Measurements from ENCODE around the gene WIPI1.
"Not testable (repeated sequence)": the region's sequence is repeated elsewhere in the genome, so short reads cannot be mapped to it uniquely, and the experiment has no call there.

Gene WIPI1

DNA sequence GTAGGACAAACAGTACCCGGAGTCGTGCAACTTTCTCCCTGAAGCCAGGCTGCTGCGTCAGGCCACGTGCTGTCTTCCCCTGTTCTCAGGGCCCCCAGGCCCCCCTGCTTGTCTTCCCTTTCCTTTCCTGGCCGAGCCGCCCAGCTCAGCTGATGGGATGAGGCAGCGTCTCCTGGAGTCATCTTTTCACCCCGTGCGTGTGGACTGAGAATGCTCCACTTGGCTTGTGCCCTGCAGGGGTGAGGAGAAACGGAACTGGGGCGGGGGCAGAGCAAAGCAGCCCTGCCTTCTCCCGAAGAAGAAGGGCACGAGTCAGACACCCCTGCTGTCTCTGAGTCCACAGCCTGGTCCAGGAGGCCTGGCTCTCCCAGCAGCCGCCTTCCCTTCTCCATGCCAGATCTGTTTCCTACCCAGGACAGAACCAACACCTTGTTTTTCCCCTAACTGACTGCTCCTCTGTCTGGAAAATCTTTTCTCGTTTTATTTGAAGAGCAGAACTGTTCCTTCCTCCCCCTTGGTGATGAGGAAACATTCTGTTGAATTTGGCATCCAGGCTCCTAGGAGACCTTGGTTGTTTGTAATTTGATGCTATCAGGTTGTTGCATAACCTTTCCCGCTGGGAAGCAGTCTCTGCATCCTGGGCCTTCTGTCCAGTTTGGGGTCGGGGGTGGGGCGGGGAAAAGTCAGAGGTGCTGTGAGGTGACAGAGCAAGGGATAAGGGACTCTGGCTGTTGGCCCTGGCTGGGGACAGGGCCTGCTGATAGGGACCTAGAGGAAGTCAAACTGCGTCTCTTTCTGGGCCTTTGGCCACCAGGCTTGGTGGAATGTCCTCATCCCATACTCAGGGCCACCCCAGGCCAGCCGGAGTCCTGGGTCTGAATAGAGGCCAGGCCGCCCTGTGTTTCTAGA, 78.8 kb downstream of the WIPI1 start:
- H3K4me1 ChIP-seq (ENCODE audit: control insufficient read depth, insufficient read depth, low read length) = peaks cover 54% of the 10 kb centered on the region
- no peaks in the 10 kb centered on the region for H3K36me3 ChIP-seq (ENCODE audit: control insufficient read depth, insufficient read depth, low read length, severe bottlenecking)
- H3K27me3 ChIP-seq (replicated peaks; ENCODE audit: control insufficient read depth, insufficient read depth, low read length) = no peaks in the 10 kb centered on the region
- H3K4me3 ChIP-seq (ENCODE audit: low read length) = peak overlapping the region; percentile 56
- peak; percentile 95 for DNase-seq (ENCODE audit: low read depth)
- peak overlapping the region; percentile 88 for H3K9ac ChIP-seq (ENCODE audit: low read length)
- no peaks in the 10 kb centered on the region for H3K9me3 ChIP-seq (ENCODE audit: control insufficient read depth, low read length)

DNA sequence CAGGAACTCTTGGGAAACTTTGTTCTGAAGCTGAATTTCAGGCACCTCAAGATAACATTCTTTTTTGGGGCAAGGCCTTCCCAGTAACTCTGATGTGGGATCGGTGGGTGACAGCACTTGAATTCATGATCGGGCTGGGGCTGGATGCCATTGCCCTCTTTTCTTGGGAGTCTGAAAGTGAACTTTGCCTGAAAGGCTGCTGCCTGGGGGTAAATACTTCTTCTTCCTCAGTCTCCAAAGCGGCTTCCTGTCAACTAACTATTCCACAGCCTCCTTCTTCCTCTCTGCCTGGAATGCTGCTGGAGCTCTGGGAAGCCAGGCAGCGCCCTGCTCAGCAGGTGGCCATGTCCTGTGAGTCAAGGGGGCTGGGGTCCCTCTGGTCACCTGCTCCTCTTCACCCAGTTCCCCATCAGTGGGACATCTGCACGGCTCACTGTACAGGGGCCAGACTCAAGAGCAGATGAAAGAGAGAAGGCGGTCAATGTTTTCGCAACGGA, 79.5 kb downstream of the WIPI1 start:
- no peaks in the 10 kb centered on the region for H3K9me3 ChIP-seq (ENCODE audit: control insufficient read depth, low read length)
- no peaks in the 10 kb centered on the region for H3K36me3 ChIP-seq (ENCODE audit: control insufficient read depth, insufficient read depth, low read length, severe bottlenecking)
- DNase-seq (ENCODE audit: low read depth) = no peak
- H3K9ac ChIP-seq (ENCODE audit: low read length) = peak overlapping the region; percentile 88
- H3K27me3 ChIP-seq (replicated peaks; ENCODE audit: control insufficient read depth, insufficient read depth, low read length) = no peaks in the 10 kb centered on the region
- peak overlapping the region; percentile 56 for H3K4me3 ChIP-seq (ENCODE audit: low read length)
- peaks cover 48% of the 10 kb centered on the region for H3K4me1 ChIP-seq (ENCODE audit: control insufficient read depth, insufficient read depth, low read length)

DNA sequence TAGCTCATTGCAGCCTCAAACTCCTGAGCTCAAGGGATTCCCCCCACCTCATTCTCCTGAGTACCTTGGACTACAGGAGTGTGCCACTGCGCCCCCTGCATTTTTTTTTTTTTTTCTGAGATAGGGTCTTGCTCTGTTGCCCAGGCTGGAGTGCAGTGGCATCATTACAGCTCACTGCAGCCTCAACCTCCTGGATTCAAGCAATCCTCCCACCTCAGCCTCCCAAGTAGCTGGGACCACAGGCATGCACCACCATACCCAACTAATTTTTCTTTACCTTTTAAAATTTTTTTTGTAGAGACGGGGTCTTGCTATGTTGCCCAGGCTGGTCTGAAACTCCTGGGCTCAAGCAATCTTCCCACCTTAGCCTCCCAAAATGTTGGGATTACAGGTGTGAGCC, 81.1 kb downstream of the WIPI1 start:
- peaks cover 36% of the 10 kb centered on the region for H3K4me1 ChIP-seq (ENCODE audit: control insufficient read depth, insufficient read depth, low read length)
- not testable (repeated sequence) for H3K9ac ChIP-seq (ENCODE audit: low read length); H3K27me3 ChIP-seq (replicated peaks; ENCODE audit: control insufficient read depth, insufficient read depth, low read length); H3K9me3 ChIP-seq (ENCODE audit: control insufficient read depth, low read length); DNase-seq (ENCODE audit: low read depth); H3K36me3 ChIP-seq (ENCODE audit: control insufficient read depth, insufficient read depth, low read length, severe bottlenecking); H3K4me3 ChIP-seq (ENCODE audit: low read length)

GRCh38 chr17:68375566-68375965, 81.7 kb downstream of the WIPI1 start:
- H3K9me3 ChIP-seq (ENCODE audit: control insufficient read depth, low read length) = no peaks in the 10 kb centered on the region
- no peak overlapping the region for H3K9ac ChIP-seq (ENCODE audit: low read length)
- DNase-seq (ENCODE audit: low read depth) = no peak
- no peaks in the 10 kb centered on the region for H3K36me3 ChIP-seq (ENCODE audit: control insufficient read depth, insufficient read depth, low read length, severe bottlenecking)
- H3K4me3 ChIP-seq (ENCODE audit: low read length) = no peak overlapping the region
- peaks cover 30% of the 10 kb centered on the region for H3K4me1 ChIP-seq (ENCODE audit: control insufficient read depth, insufficient read depth, low read length)
- no peaks in the 10 kb centered on the region for H3K27me3 ChIP-seq (replicated peaks; ENCODE audit: control insufficient read depth, insufficient read depth, low read length)
